Stimulated activated CD4-positive, alpha-beta T cell treated with anti-CD3 and anti-CD28 coated beads, Interleukin-15, amount 100 ng/mL, for 1 hour (primary cell): ENCODE data around the gene PCDH15.

Experiments used
- DNase-seq, 2 donors: peaks; one replicate each; pipeline ENCODE4 v3.0.0-alpha.2; 2020; ENCODE audit warnings: low read depth in 1 of 2, low spot score in 1 of 2

PCDH15 gene

DNA sequence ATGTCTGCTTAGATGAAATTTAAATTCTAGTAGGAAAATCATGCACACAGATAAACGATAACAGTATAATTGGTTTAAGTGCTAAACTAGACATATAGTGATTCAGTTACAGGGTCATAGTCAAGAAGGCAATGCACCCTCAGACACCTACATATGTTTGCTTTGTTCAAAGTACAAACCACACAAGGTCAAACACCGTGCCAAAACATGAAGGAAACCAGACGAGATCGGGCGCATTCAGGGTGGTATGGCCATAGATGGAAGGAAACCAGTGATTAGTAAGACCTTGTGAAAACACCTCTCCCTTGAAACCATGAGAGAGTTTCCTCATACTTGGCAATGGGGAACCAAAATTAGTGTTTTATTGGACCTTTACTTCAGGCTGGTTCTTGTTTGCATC, 906.9 kb downstream of the PCDH15 start:
- DNase-seq = no peak

- DNase-seq = no peak
Measured at GRCh38 chr10:53893061-53893460, 908.0 kb downstream of the PCDH15 start.

- DNase-seq = no peak
Measured at GRCh38 chr10:53886325-53887300, 914.4 kb downstream of the PCDH15 start.

DNA sequence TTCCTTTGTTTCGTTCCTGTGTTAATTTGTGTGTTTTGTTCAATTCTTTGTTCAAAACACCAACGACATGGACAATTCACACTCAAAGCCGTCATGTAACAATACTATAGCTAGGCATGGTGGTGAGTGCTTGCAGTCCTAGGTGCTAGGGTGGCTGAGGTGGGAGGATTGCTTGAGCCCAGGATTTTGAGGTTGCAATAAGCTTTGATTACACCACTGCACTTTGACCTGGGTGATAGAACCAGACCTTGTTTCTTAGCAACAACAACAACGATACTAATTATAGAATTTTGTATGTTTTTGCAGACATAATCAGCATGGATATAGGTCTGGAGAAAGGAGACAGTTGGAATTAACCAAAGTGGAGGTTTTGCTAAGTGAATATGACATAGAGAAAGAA, 936.2 kb downstream of the PCDH15 start:
- DNase-seq = no peak

- DNase-seq = no peak
Measured at GRCh38 chr10:53852450-53853175, 948.4 kb downstream of the PCDH15 start.

- no peak for DNase-seq
Measured at GRCh38 chr10:53846809-53847208, 954.2 kb downstream of the PCDH15 start.

- no peak for DNase-seq
Measured at GRCh38 chr10:53843736-53844362, 957.2 kb downstream of the PCDH15 start.

- DNase-seq = no peak
Measured at GRCh38 chr10:53841483-53842145, 959.4 kb downstream of the PCDH15 start.

GRCh38 chr10:53840653-53841052, 960.4 kb downstream of the PCDH15 start:
- no peak for DNase-seq

DNA sequence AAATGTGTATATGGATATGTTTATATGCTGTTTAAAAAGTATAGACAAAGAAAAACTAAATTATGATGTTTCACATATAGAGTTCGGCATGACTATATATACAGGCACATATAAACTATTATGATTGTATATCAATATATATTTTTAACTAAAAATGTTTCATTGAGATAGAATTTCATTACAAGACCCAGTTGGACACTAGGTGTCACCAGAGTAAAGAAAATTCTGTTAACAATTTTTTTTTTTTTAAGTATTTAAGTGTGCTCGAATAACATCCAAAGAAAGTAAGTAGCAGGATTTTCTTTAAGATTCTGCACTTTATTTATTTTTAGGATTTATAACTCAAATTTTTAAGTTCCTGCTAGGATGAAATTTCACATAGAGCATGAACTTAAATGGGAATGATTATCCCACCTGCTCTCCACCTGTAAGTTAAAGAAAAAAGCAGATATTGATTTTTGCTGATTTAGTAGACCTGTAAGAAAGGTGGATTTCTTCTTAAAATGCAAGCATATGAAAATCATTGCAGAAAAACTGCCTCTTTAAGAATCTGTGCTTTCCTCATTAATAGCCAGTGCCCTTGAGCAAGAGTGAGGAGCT, 961.5 kb downstream of the PCDH15 start:
- DNase-seq = no peak

DNA sequence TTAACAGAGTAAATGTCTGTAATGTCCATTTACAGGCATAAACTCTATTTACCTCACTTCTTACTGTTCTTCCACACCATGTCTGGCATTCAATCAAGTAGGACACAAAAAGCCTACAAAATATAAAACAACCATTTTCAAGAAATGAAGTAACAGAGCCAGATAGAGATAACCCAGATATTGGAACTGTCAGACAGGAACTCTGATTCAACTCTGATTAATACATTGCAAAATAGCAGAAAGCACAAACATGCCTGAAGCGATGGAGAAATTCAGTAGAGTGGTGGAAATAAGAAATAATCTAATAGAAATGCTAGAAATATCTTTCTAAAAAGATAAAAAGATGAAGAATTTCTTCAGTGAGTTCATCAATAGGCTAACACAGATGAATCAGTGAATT, 964.4 kb downstream of the PCDH15 start:
- DNase-seq = no peak

DNA sequence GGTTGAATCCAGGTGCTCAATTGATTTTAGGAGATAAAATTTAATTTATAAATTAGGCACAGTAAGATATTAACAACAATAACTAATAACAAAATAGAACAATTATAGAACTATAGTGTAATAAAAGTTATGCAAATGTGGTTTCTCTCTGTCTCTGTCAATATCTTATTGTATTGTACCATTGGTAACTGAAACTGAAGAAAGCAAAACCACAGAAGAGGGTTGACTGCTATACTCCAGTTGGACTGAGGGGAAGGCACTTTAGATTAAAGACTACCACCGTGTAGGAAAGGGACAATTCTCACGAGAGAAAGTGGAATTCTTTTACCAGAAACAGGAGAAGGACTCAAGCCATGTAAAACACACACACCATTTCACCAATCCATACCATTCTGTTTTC, 967.1 kb downstream of the PCDH15 start:
- DNase-seq = no peak

DNA sequence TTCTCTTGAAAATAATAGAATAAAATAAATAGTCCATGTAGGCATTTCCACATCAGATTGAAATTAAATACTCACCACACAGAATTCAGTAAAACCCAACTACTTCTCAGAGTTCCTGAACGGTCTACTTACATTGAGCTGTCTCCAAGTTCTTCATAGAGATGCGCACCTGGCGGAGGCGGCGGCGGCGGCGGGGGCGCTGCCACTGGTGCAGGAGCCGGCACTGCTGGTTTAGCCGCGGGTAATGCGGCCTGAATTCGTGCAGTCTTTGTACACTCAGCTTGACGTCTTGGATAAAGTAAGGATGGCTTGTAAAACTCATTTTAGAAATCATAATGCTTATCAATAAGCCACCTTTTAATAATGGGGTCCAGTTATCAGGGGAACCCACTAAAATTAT, 973.8 kb downstream of the PCDH15 start:
- no peak for DNase-seq

- no peak for DNase-seq
Measured at GRCh38 chr10:53808677-53809372, 992.2 kb downstream of the PCDH15 start.

- no peak for DNase-seq
Measured at GRCh38 chr10:53786236-53786900, 1014.7 kb downstream of the PCDH15 start.

- DNase-seq = no peak
Measured at GRCh38 chr10:53771701-53772100, 1029.3 kb downstream of the PCDH15 start.

DNA sequence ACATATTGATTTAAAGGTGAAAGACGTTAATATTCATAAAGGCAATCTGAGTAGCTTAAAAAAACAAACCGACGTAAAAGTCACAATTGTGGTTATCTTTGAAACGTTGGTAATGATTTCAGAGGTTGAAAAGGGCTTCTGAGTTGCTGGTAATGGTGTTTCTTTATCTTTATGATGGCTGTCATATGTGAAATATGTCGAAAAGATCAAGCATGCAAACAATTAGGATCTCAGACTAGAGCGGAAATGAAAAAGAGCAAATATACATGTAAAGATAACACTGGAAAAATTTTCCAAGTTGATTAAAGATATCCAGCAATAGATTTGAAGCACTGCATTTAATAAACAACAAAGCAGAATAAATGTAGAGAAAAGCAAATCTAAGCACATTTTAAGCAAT, 1030.1 kb downstream of the PCDH15 start:
- no peak for DNase-seq

GRCh38 chr10:53765311-53765710, 1035.7 kb downstream of the PCDH15 start:
- no peak for DNase-seq

DNA sequence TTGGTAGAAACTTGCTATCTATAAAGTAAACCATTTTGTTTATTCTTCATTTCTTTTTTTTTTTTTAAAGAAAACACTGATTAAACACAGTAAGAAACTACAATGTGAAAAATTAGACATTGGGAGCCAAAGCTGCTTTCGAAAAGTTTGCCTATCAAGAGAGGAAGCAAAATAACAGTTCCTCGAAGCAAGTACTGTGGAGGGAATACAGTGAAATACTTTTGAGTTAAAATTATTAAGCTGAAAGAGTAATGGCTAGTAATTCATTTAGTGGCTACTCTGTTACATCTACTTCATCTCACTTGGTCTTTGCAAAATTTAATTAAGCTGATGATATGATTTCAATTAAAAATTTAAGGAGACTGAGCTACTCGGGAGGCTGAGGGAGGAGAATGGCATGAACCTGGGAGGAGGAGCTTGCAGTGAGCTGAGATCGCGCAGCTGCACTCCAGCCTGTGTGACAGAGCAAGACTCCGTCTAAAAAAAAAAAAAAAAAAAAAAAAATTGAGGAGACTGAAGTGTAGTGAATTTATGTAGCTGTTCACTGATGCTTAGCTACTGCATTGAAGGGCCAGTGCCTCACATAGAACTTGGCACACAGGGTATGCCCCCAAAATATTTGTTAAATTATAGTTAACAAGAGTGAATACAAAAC, 1046.3 kb downstream of the PCDH15 start:
- no peak for DNase-seq
